Measurements from ENCODE around the gene TRHDE.

DNA sequence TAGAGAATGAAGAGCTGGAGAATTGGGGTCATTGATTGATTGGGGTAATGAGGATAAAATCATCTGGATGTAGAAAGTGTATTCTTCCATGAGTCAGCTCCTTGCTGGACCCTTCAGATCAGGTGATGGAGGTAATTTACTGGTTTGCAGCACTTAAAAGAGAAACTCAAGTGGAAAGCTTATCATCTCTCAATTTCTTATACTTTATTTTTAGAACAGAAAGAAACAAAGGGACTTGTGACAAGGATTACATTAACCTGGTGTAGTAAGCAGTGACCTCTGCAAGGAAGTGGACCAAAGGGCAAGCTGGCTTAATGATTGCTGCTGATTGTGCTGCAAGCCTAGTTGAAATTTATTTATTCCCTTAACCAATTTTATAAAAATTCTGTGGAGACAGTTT, 405.0 kb downstream of the TRHDE start:
- TF ChIP-seq, protein P1, sequence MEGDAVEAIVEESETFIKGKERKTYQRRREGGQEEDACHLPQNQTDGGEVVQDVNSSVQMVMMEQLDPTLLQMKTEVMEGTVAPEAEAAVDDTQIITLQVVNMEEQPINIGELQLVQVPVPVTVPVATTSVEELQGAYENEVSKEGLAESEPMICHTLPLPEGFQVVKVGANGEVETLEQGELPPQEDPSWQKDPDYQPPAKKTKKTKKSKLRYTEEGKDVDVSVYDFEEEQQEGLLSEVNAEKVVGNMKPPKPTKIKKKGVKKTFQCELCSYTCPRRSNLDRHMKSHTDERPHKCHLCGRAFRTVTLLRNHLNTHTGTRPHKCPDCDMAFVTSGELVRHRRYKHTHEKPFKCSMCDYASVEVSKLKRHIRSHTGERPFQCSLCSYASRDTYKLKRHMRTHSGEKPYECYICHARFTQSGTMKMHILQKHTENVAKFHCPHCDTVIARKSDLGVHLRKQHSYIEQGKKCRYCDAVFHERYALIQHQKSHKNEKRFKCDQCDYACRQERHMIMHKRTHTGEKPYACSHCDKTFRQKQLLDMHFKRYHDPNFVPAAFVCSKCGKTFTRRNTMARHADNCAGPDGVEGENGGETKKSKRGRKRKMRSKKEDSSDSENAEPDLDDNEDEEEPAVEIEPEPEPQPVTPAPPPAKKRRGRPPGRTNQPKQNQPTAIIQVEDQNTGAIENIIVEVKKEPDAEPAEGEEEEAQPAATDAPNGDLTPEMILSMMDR (IDR thresholded peaks at IDR 0.05; ENCODE audit: insufficient read depth, low read length) = no peak
- TF ChIP-seq POLR2AphosphoS5 (IDR thresholded peaks at IDR 0.05; ENCODE audit: low read depth) = no peak
- TF ChIP-seq, protein P2, sequence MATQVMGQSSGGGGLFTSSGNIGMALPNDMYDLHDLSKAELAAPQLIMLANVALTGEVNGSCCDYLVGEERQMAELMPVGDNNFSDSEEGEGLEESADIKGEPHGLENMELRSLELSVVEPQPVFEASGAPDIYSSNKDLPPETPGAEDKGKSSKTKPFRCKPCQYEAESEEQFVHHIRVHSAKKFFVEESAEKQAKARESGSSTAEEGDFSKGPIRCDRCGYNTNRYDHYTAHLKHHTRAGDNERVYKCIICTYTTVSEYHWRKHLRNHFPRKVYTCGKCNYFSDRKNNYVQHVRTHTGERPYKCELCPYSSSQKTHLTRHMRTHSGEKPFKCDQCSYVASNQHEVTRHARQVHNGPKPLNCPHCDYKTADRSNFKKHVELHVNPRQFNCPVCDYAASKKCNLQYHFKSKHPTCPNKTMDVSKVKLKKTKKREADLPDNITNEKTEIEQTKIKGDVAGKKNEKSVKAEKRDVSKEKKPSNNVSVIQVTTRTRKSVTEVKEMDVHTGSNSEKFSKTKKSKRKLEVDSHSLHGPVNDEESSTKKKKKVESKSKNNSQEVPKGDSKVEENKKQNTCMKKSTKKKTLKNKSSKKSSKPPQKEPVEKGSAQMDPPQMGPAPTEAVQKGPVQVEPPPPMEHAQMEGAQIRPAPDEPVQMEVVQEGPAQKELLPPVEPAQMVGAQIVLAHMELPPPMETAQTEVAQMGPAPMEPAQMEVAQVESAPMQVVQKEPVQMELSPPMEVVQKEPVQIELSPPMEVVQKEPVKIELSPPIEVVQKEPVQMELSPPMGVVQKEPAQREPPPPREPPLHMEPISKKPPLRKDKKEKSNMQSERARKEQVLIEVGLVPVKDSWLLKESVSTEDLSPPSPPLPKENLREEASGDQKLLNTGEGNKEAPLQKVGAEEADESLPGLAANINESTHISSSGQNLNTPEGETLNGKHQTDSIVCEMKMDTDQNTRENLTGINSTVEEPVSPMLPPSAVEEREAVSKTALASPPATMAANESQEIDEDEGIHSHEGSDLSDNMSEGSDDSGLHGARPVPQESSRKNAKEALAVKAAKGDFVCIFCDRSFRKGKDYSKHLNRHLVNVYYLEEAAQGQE (IDR thresholded peaks at IDR 0.05; ENCODE audit: insufficient replicate concordance, low read depth) = no peak

Measured in HL-60 (cell line).